Activated T-helper 17 cell treated with anti-CD3 and anti-CD28 coated beads, Interleukin-2, amount 50 U/mL, for 72 hours (primary cell): Measurements from ENCODE around the gene CENPVL1. TPM values are rescaled to one million over a fixed set of nuclear protein-coding genes. Genes with fewer than 3 reads are reported as not detected.

Experiments used
- ATAC-seq: fragments of 150-1000 bp; cut with Tn5 transposase; replicated peaks from 2 replicates; pipeline ENCODE4 v1.10.0; 2021; ENCODE audit warnings: mild to moderate bottlenecking, moderate library complexity
- H3K27ac Mint-ChIP-seq: one replicate; pipeline ENCODE4 v1.8.0; 2022; ENCODE audit warnings: mixed read lengths
- H3K27me3 Mint-ChIP-seq: one replicate; pipeline ENCODE4 v1.8.0; 2022; ENCODE audit warnings: mixed read lengths
- H3K36me3 Mint-ChIP-seq: one replicate; pipeline ENCODE4 v1.8.0; 2022; ENCODE audit warnings: low read depth, mild to moderate bottlenecking, mixed read lengths
- H3K4me1 Mint-ChIP-seq: one replicate; pipeline ENCODE4 v1.8.0; 2022; ENCODE audit warnings: mixed read lengths
- H3K4me3 Mint-ChIP-seq: one replicate; pipeline ENCODE4 v1.8.0; 2022; ENCODE audit warnings: mild to moderate bottlenecking, mixed read lengths
- H3K9me3 Mint-ChIP-seq: one replicate; pipeline ENCODE4 v1.8.0; 2022; ENCODE audit warnings: mixed read lengths
- total RNA-seq, 2 donors: library from RNA; stranded (reverse); gene quantifications; one replicate each; pipeline ENCODE4 v1.2.3, GENCODE V29; 2022

Gene CENPVL1
- total RNA-seq, 2 donors from 2014 or later = not detected

DNA sequence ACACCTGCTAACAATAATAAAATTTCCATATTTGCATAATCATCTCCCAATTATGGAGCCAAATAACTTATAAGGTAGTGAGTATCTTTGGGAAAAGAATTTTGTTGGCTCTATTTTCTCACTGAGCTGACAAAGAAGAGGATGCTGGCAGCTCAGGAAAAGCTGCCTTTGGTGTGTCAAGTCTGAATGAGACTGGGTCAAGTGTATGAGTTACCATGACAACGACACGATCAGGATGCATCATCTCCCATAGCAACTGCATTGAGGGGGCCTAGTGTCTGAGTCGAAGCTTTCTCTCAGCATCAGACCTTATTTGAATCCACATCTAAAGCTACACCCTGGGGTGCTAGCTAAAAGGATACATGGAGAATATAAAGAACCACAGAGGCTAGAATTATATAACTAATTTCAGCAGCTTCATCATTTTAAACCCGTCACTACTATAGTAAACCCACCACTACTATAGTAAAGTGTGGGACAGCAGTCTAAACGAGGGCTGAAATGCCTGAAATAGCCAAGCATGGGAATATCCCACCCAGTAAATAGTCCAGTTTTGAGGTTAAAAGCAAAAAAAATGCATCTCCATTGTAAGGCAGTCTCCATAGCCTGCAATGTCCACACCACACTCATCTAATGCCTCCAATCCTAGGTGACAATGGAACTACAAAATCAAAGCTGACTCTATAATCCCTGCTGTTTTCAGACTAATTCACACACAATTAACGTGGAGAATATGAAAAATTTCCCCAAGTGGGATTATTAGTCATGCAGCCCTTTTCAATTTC lies 48.9 kb downstream of the CENPVL1 start:
- Mint-ChIP-seq H3K27me3 (no peaks in the 10 kb centered on the region), H3K9me3 (no peaks in the 10 kb centered on the region), H3K4me1 (no peaks in the 10 kb centered on the region), H3K4me3 (no peak overlapping the region), H3K36me3 (no peaks in the 10 kb centered on the region), H3K27ac (no peak overlapping the region)
- ATAC-seq = no peak

DNA sequence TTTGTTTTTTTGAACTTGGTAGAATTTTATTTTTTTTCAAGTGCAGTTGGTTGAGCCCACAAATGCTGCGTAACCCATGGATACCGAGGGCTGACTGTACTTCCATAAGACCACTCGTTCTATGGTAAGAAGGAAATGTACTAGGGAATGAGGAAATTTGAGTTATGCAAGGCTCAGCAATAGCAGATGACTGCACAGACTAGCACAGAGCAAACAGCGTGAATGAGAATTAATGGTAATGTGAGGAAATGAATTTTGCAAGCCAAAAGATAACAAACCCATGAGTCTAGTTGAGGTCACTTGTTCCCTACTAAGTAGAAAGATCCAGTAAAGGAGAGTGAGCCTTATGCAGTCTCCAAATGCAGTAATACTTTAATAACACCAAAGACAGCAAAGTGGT lies 50.3 kb downstream of the CENPVL1 start:
- H3K4me3 Mint-ChIP-seq = no peak overlapping the region
- no peak overlapping the region for H3K27ac Mint-ChIP-seq
- no peaks in the 10 kb centered on the region for H3K4me1 Mint-ChIP-seq
- H3K27me3 Mint-ChIP-seq = peaks cover 1% of the 10 kb centered on the region
- no peak for ATAC-seq
- H3K36me3 Mint-ChIP-seq = no peaks in the 10 kb centered on the region
- H3K9me3 Mint-ChIP-seq = no peaks in the 10 kb centered on the region

Other genes starting within 250 kb of the CENPVL1 start
- gene NUDT11, start 213.9 kb upstream of the CENPVL1 start, total RNA-seq = 1 to 10 TPM; 1.5 to 2.2 TPM
- not detected for gene CENPVL3, start 91.6 kb upstream of the CENPVL1 start, total RNA-seq
- gene CENPVL2, start 27.7 kb upstream of the CENPVL1 start, total RNA-seq = not detected
- 1 to 10 TPM; 8.0 to 9.1 TPM for gene GSPT2, start 32.9 kb downstream of the CENPVL1 start, total RNA-seq
- 10 to 100 TPM; 40.0 to 40.4 TPM for gene MAGED1, start 183.1 kb downstream of the CENPVL1 start, total RNA-seq